Stromal cell of bone marrow (primary cell): ENCODE measurements around the gene FBXO10.
"Not testable (repeated sequence)": the region's sequence is repeated elsewhere in the genome, so short reads cannot be mapped to it uniquely, and the experiment has no call there.

Experiments used
- DNase-seq: peaks from one replicate; pipeline ENCODE4 v3.0.0-alpha.2; 2012; ENCODE audit warnings: low read depth

The FBXO10 gene

GRCh38 chr9:37575921-37576721 lies at the start of gene FBXO10:
Gene FBXO10, minus strand, starts transcription at chr9:37576380. Its CDS starts 34,612 bp downstream, at chr9:37541768.
- peak; percentile 41 for DNase-seq

GRCh38 chr9:37625758-37626147 lies 49.6 kb upstream of the FBXO10 start:
- DNase-seq, result no peak

- no peak for DNase-seq
Measured at GRCh38 chr9:37625036-37625757, 49.0 kb upstream of the FBXO10 start.

- no peak for DNase-seq
Measured at GRCh38 chr9:37624073-37624472, 47.9 kb upstream of the FBXO10 start.

- DNase-seq, result no peak
Measured at GRCh38 chr9:37623267-37623666, 47.1 kb upstream of the FBXO10 start.

GRCh38 chr9:37622462-37622861 lies 46.3 kb upstream of the FBXO10 start:
- DNase-seq, result no peak

- DNase-seq, result no peak
Measured at GRCh38 chr9:37621273-37622121, 45.3 kb upstream of the FBXO10 start.

- no peak for DNase-seq
Measured at GRCh38 chr9:37620396-37620795, 44.2 kb upstream of the FBXO10 start.

- no peak for DNase-seq
Measured at GRCh38 chr9:37619806-37620205, 43.6 kb upstream of the FBXO10 start.

- DNase-seq, result peak; percentile 25
Measured at GRCh38 chr9:37618817-37619216, 42.6 kb upstream of the FBXO10 start.

GRCh38 chr9:37617832-37618231 lies 41.7 kb upstream of the FBXO10 start:
- peak; percentile 25 for DNase-seq

GRCh38 chr9:37617161-37617560 lies 41.0 kb upstream of the FBXO10 start:
- DNase-seq, result no peak

- no peak for DNase-seq
Measured at GRCh38 chr9:37611961-37612360, 35.8 kb upstream of the FBXO10 start.

- no peak for DNase-seq
Measured at GRCh38 chr9:37611014-37611413, 34.8 kb upstream of the FBXO10 start.

- DNase-seq, result no peak
Measured at GRCh38 chr9:37609735-37610397, 33.7 kb upstream of the FBXO10 start.

GRCh38 chr9:37608250-37608649 lies 32.1 kb upstream of the FBXO10 start:
- DNase-seq, result no peak

GRCh38 chr9:37604296-37604695 lies 28.1 kb upstream of the FBXO10 start:
- DNase-seq, result no peak

GRCh38 chr9:37602817-37603216 lies 26.6 kb upstream of the FBXO10 start:
- DNase-seq, result no peak

GRCh38 chr9:37602061-37602460 lies 25.9 kb upstream of the FBXO10 start:
- DNase-seq, result not testable (repeated sequence)

GRCh38 chr9:37596504-37596903 lies 20.3 kb upstream of the FBXO10 start:
- no peak for DNase-seq

GRCh38 chr9:37593883-37594448 lies 17.8 kb upstream of the FBXO10 start:
- no peak for DNase-seq
